OCI-LY1 (cell line): ENCODE measurements around the gene ELFN1.

ENCODE experiments used
- EZH2 ChIP-seq: fragments of 200-600 bp; sonication (generic), shearing (Covaris generic); IDR thresholded peaks from 2 replicates; pipeline ENCODE4 v1.8.0; 2017; ENCODE audit warnings: borderline replicate concordance, mixed run types, mild to moderate bottlenecking, antibody characterized with exemption, low read length, moderate library complexity, mixed read lengths
- TF ChIP-seq, protein P1 (sequence below): fragments of 200-600 bp; sonication (generic), shearing (Covaris generic); IDR thresholded peaks from 2 replicates; pipeline ENCODE4 v1.5.1; 2017; ENCODE audit warnings: mild to moderate bottlenecking, antibody characterized with exemption, low read length, moderate library complexity, mixed read lengths

DNA sequence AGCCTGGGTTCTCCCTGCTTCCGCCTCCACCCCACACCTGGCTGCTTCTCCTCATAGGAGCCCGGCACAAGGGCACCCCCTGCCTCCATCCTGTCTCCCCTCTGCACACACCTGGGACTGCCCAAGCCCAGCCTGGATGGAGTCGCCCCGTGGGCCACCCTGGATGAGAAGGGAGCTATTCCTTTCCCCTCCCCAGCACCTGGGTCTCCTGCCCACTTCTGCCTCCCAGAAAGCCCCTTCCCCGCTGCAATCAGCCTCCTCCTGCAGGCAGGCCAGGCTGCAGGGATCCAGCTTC is 45.2 kb downstream of the ELFN1 start:
- TF ChIP-seq, protein P1, sequence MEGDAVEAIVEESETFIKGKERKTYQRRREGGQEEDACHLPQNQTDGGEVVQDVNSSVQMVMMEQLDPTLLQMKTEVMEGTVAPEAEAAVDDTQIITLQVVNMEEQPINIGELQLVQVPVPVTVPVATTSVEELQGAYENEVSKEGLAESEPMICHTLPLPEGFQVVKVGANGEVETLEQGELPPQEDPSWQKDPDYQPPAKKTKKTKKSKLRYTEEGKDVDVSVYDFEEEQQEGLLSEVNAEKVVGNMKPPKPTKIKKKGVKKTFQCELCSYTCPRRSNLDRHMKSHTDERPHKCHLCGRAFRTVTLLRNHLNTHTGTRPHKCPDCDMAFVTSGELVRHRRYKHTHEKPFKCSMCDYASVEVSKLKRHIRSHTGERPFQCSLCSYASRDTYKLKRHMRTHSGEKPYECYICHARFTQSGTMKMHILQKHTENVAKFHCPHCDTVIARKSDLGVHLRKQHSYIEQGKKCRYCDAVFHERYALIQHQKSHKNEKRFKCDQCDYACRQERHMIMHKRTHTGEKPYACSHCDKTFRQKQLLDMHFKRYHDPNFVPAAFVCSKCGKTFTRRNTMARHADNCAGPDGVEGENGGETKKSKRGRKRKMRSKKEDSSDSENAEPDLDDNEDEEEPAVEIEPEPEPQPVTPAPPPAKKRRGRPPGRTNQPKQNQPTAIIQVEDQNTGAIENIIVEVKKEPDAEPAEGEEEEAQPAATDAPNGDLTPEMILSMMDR = no peak
- TF ChIP-seq EZH2 = no peak
